DMS 273 treated with DMSO at 0.1 percent for 48 hours (cell line): ENCODE results near the gene IPPK.

Experiments
- DNase-seq: peaks from one replicate; lab custom pipeline; 2025; lab: John Stamatoyannopoulos, UW

IPPK gene

DNA sequence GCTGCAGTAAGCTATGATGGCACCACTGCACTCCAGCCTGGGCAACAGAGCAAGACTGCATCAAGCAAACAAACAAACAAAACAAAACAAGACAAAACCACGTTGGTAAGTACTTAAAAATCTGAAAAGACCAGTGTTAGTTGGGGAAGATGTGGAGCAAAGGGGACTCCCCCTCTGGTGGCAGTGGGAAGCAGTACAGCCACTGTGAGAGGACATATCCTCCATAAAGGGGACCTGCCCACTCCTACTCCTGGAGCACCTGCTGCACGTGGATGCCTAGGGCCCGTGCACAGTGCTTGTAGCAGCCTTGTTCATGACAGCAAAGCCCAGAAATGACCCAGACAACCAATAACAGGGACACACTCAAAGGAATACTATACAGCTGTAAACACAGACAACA lies 17.0 kb upstream of the IPPK start:
- DNase-seq: no peak

DNA sequence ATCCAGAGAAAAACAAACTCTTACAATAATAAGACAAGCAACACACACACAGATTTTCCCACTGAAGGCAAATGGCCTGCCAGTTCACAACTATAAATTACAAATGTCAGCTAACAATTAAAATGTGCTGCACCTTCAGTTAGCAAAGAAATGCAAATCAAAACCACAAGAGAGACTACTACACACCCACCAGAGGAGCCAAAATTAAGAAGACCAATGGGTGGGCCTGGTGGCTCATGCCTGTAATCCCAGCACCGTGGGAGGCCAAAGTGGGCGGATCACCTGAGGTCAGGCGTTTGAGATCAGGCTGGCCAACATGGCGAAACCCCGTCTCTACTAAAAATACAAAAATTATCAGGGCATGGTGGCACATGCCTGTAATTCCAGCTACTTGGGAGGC lies 15.1 kb upstream of the IPPK start:
- DNase-seq: no peak

DNA sequence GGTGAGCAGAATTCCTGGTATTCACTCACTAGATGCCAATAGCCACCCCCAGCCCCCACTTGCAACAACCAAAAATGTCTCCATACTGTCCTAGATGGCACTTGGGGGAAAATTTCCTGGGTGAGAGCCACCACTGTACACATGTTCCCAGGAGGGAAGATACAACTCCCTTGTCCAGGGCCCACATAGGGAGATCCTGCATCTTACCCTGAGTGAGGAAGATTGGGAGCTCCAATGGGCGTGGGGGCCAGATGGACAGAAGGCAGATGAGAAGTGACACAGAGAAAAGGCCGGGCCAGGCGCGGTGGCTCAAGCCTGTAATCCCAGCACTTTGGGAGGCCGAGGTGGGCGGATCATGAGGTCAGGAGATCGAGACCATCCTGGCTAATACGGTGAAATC lies 12.3 kb upstream of the IPPK start:
- DNase-seq: no peak

DNA sequence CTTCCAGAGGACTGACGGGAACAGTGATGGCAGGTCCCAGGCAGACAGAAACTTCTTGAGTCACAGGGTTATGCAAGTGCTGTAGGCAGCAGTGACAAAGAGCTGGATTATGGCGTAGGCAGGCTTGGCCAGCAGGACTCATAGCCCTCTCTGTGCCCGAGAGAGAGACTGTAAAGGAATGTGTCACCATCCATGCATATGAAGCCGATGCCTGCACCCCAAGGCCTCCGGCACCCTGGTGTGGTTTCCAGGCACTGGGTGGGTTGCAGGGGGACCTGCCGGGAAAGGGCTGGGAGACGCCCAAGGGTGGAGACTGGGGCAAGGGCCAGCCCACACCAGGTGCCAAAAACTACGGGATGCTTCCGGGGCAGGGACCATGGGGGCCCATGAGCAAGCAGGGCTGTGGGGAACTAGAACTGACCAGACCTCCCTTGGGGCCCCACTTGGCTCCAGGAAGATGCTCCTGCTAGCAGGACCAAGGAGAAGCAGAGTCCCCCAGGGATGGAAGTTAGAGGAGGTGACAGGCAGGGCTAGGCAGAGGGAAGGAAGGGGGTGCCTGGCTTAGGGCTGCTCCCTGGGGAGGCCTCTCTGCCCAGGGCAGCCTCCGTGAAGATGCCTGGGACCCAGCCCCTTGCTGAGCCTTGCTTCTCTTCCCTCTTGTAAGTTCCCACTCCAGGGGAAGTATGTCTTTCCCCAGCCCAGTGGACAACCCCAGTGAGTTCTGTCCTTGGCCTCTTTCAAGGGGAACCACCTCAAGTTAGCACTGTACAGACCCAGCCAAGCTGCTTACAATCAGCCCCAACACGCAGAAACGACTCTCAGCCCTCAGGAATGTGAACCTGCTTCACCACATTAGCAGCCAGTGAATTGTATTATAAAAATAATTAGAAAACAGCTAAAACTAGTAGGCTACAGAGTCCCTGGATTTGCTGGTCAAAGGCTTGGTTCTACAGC lies 10.5 kb upstream of the IPPK start:
- DNase-seq: no peak

DNA sequence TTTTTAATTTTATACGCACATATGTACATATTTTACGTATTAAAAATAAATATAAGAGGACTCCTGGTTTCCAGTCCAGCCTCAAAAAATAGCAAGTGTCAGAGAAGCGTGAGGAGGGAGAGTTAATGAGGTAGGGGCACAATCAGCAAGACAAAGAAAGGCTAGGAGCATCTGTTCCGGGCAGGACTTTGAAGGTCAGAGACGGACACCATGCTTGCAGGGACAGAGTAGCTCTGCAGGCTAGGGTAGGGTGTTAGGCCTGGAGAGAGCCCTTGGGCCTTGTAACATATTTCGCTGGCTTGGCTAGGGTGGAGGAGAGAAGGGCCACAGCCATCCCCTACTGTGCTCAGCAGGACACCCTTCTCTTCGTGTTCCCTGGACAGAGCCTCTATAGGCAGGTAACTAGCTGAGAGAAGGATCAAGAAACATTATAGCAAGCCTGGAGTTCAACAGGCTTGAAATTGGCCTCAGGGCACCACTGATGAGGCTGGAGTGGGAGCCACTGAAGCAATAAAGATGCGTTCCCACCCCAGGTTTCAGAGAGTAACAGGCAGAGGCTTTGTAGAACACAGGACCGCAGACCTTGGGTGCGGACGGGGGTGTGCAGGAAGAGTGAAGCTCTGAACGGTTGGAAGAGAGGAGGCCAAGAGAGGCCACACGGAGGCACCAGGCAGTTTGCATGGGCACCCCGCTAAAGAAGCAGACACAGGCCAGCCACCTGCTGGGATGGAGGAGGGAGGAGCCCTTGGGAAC lies 9.7 kb upstream of the IPPK start:
- DNase-seq: no peak

DNA sequence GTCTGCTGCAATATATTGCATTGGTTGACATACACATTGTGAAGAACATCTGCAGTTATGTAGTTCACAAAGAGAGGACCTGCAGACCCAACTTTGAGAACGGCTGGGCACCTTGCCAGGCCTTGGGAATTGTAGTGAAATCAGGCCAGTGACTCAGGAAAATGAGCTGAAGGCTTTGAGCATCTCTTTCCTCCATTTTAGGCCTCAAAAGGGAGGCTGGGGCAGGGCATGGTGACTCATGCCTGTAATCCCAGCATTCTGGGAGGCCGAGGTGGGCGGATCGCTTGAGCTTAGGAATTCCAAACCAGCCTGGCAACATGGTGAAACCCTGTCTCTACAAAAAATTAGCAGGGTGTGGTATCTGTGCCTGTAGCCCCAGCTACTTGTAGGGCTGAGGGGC lies 1.4 kb upstream of the IPPK start:
- DNase-seq: no peak

DNA sequence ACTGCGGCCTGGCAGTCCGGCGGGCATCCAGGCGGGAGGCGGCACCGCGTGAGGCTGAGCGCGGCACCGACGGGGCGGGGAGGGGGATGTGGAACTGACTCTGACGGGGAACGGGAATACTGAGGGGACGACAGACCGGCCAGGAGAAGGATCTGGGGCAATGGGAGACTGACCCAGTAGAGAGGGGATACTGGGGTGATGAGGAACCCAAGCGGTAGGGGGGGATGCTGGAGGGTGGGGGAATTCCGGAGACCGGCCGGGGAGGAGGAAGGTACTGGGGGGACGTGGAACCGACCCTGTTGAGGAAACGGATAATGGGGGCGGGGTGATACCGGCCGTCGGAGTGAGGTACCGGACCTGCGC lies 423 bp downstream of the IPPK start:
- DNase-seq: no peak

DNA sequence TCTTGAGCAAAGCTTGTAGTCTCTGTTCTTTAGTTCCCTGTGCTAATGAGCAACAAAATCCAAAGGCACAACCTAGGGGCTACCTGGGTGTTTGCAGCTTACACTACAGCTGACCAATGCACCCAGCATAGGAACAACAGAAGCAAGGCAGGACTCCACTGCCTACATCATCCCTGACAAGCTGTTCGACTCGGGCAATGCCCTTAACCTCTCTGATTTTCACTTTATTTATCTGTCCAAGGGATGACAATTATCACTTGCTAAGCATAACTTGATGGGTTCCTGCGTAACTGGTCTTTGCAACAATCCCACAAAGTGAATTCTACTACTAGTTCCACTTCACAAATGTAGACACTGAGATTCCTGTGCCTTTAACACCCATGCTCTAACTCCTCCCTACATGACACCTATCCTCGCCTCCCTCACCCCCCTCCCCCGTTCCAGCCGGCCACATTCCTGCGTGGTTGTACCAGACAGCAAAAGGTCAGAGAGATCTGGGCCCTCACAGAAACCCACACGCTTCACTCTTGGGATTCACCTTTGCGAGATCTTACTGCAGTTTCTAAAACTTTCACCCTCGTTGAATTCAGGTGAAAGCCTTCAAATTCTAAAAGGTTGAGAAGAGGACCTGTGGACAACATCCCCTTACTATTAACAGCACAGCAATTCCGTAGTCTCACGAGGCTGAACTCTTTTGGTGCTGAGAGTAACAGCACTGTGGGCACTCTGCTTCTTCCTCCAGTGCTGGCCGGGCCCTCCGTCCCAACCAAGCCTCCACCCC lies 995 bp downstream of the IPPK start:
- no peak for DNase-seq

DNA sequence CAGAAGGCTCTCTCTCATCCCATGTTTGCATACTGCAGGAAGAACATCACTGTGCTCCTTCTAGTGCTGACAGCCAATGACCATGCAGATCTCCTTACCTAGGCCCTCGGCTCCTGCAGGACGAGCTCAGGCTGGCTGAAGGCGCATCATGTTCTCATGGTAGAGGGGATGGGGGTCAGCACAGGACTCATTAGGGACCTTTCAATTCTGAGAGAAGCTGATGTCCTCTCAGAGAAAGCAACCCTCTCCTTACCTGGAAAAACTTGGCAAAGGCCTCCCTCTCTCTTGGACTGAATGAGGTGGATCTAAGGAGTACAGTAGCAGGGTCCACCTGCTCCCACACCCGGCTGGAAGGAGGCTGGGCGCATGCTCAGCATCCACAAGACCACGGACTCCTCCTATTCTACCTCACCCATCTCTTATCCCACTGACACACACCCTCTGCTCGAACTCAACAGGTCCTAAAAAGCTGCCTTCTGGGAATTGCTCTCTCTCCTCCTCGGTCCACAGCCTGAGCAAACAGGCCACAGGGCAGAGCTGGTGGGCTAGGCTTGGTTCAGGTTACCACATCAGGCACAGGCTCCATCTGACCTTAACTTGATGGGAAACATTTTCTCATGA lies 2.9 kb downstream of the IPPK start:
- DNase-seq: no peak

DNA sequence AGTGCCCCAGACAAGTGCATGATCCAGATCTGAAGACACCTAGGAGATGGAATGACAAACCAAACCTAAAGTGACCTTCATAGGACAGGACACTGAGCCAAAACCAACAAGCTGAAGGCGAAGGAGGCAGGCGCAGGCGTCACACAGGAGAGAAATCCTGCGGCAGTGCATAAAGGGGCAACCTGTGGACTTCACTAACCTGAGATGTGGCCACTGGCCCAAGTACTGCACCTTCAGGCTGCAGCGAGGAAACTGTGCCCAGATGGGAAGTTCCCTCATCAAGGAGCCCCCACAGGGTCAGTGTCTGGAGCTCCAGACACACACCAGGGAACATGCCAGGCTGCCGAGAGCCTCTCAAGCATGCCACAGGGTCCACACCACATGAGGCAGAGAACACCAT lies 3.7 kb downstream of the IPPK start:
- DNase-seq: no peak

DNA sequence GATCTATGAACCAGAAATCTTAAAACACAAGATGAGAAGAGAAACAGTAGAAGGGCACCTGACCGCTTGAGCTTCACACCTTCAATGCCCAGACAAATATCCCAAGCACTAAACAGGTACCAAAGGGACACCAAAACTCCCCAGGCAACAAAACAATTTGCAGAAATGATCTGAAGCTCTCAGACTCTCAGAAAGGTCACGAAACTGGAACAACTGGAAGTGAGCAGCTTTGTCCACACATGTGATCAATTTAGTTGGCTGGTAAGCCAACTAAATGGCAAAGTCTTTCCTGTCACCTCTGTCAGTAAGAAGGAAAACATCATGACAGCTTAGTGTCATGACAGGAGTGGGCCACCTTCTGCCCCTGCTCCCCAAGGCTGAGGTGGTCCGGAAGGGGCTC lies 4.1 kb downstream of the IPPK start:
- DNase-seq: no peak

DNA sequence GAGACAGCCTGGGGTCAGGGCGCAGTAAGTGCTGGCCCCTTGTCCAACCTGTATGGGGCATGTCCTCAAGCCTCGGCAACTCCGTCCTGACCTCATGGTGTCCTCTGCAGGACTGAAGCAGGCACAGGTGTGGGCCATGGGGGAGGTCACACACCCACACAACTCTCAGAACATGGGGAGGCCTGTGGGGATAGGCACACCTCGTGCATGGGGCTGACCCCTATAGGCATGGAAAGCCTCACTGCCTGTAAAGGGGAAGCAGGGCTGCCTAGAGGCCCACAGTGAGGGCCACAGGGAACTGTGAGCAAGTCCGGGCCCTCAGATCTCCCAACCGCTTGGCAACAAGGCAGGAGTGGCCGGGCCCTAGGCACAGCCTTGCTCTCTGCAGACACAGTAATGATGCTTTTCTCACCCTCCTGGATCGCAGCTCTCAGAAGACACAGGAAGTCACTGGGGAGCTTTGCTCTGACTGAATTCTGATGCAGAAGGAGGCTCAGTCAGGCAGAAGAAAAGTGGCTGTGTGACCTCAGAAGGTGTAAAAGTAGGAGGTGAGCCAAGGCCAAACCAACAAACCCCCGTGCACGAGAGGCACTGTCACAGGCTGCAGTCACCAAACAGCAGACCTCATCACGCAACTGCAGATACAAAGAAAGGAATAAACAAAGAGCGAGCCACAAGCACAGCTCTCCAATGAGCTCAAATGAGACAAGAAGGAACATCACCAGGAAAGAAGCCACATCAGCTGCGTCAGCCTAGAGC lies 5.4 kb downstream of the IPPK start:
- no peak for DNase-seq

DNA sequence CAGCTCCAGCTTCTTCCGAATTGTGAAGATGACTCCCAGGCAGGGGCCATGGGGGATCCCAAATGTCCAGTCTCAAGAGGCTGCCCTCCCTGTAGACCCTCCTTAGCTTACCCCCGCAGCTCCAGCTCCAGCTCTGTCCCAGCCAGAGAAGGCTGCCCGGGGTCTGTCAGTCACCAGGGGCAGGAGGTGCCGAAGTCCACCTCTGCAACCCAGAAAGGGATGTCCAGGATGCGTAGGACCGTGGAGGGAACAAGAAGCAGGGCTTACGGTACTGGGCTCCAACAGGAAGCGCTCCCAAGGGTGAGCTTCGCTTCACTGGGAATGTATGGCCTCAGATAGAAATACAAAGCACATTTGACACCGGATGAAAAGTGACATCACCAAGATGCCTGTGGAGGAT lies 6.0 kb downstream of the IPPK start:
- DNase-seq: no peak

DNA sequence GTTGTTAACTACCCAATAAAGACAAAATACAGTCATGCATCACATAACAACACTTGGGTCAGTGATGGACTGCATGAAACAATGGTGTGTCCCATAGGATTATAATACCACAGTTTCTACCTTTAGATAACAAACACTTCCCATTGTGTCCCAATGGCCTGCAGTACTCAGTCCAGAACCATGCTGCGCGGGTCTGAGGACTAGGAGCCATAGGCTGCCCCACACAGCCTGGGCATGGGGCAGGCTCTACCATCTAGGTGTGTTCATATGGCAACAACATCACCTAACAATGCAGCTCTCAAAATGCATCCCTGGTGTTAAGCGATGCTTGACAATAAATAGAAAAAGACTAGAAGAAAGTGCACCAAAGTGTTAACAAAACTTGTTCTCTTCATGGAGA lies 6.8 kb downstream of the IPPK start:
- DNase-seq: no peak

DNA sequence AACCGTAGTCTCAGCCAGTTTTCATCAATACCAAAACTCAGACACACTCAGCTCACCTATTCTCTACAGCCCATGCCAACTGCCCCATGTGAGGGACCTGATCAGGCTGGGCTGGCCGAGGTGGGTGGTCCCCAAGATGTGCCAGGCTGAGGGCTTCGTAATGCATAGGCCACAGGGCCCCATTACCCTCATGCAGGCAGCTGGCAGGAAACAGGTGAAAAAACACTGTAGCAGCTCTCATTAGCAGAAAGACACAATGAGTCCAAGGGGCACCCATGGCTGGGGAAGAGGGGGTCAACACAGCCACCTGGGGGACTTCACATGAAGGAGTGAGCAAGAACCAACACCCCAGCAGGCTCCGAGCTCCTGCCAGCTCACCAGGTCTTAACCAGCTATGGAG lies 8.2 kb downstream of the IPPK start:
- DNase-seq: no peak

DNA sequence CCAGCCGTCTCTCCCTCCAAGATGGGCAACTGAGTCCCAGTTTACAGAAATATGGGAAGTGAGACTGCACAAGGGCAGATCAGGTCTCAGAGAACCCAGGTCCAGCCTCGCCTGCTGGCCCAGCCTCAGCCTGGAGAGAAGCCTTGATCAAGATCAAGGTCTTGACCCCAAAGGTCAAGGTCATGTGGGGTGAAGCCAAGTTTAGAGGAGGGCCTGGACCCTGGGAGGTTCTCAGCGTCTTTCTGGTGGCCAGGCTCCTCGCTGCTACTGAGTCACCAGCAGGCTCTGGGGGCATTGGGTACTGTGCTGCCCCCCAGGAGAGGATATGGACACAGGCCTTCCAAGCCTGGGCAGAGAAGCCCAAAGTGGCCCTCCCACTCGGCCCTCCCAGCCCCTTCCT lies 8.8 kb downstream of the IPPK start:
- DNase-seq: no peak

DNA sequence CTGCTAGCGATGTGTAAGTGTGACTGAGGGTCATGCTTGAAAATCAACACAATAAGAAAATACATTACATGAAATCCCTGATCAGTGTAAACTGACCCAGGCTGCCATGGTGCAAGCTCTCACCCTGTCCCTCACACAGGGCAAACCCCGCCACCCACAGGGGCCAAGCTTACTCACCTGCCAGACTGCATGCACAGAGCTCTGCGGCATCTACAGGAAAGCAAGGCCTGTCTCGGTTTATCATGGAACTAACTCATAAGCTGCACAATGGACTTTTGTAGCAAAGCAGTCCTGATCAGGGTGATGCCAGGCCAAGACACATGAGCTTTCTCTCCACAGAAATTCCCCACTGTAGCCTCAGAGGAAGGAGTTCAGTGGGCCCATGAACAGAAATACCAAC lies 9.7 kb downstream of the IPPK start:
- DNase-seq: no peak

DNA sequence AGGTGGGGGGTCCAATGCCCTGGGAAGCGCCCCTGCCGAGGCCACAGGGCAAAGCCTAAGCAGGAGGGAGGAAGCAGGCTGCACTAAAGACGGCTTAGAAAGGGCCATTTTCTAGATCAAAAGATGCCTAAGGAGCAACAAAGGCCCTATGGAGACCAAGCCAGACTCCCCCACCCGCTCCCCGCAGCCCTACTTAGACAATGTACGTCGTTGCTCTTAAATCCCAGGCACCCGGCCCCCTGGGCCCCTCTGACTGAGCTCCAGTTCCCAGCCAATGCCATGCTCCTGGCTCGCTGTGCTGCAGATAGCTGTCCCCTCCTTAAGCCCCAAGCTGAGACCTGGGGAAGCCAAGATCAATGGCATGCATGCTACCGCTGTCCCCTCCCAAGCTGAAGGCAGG lies 10.3 kb downstream of the IPPK start:
- DNase-seq: no peak

DNA sequence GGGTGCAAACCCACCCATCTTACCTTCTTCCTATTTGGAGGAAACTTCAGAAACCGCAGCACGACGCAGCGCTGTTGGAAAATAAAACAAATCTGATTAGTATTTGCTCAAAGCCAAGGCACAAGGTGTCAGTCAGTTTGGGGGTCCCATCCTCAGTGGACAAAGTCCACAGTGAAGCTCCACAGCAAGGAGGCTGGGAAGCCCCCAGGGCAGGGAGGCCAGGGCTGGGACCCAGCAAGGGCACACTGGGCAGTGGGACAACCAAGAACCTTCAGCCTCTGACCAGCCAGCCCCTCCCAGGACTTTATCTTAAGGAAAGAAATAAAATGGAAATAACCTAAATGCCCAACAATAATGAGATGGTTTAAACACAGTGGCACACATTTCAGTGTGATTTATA lies 11.3 kb downstream of the IPPK start:
- no peak for DNase-seq

DNA sequence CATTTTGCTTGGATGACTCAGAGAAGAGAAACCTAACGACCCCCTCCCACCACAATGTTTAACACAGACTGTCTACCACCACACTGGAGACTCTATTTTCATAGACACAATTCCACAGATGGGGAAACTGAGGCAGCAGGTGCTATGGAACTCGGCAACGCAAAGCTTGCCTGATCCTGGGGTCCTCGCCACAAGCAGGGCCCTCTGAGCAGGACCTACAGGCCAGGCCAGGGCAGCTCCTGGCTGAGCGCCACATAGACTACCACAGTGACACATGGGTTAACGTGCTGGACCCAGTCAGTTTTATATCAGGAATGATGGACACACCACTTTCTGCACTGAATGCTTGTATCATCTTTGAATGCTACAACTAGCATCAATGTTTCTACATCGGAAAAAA lies 11.8 kb downstream of the IPPK start:
- no peak for DNase-seq

DNA sequence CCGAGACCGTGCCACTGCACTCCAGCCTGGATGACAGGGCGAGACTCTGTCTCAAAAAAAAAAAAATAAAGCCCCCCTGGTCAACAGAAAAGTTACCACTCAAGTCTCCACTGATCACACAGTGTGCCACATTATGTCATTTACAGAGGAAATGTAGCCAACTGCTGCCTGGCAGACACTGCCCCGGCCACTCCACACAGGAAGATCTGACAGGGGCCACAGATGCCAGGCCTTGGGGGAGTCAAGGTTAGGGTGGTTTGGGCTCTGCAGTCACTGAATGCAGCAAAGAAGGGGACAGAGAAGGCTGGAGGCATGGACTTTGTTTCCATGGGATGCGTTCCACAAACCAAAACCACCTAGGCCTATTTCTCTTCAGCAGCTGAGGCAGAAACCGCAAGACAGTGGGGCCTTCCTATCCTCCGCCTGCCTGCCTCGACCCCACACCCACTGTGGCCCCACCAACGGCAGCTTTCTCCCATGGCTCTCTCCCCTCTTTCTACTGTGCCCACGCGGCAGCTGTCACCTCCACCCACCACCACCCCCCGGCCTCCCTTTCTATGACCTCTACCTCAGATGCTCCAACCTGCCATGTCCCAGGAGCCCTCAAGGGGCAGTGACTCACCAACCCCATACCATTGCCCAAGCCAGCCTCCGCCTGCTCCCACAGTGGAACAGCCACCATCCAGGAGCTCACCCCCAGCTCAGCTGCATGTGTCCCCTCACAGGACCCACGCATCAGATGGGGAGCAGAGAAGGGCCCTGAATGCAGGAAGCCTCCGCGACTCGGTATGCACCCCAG lies 12.4 kb downstream of the IPPK start:
- no peak for DNase-seq
